Activated naive CD4-positive, alpha-beta T cell treated with anti-CD3 and anti-CD28 coated beads, Interleukin-2, amount 50 U/mL, for 72 hours (primary cell): ENCODE measurements around the gene UPK1B. TPM values are rescaled to one million over a fixed set of nuclear protein-coding genes. Genes with fewer than 3 reads are reported as not detected.

Experiments
- ATAC-seq, 2 donors: fragments of 150-1000 bp; cut with Tn5 transposase; 2 replicates each; pipeline ENCODE4 v1.10.0; 2021; ENCODE audit warnings: mild to moderate bottlenecking in 2 of 2, moderate library complexity in 2 of 2
- DNase-seq, 2 donors: peaks; one replicate each; pipeline ENCODE4 v3.0.0; 2021 to 2022; ENCODE audit warnings: low spot score in 2 of 2
- H3K27ac Mint-ChIP-seq, 2 donors: one replicate each; pipeline ENCODE4 v1.8.0; 2022; ENCODE audit warnings: mild to moderate bottlenecking in 2 of 2, mixed read lengths in 2 of 2
- H3K36me3 Mint-ChIP-seq, 2 donors: one replicate each; pipeline ENCODE4 v1.8.0; 2022; ENCODE audit warnings: mixed read lengths in 2 of 2
- H3K9me3 Mint-ChIP-seq, 2 donors: one replicate each; pipeline ENCODE4 v1.8.0; 2022; ENCODE audit warnings: mixed read lengths in 2 of 2
- total RNA-seq, 2 donors: library from RNA; stranded (reverse); gene quantifications; one replicate each; pipeline ENCODE4 v1.2.3, GENCODE V29; 2022

Gene UPK1B
- total RNA-seq, 2 donors from 2014 or later = 0.51 TPM; not detected in 1

GRCh38 chr3:119205685-119206084 is 32.3 kb downstream of the UPK1B start:
- peaks cover 12 to 27% of the 10 kb centered on the region in 2 donors for H3K36me3 Mint-ChIP-seq
- H3K27ac Mint-ChIP-seq = no peak overlapping the region
- DNase-seq (no peak), ATAC-seq (no peak)
- H3K9me3 Mint-ChIP-seq = no peaks in the 10 kb centered on the region

GRCh38 chr3:119206611-119207511 is 33.5 kb downstream of the UPK1B start:
- ATAC-seq (peak; percentile 57 to 58), DNase-seq (no peak)
- H3K27ac Mint-ChIP-seq = peak overlapping the region; percentile 10 to 73
- peaks cover 12 to 36% of the 10 kb centered on the region in 2 donors for H3K36me3 Mint-ChIP-seq
- H3K9me3 Mint-ChIP-seq = no peaks in the 10 kb centered on the region

- ATAC-seq = no peak
- no peak for DNase-seq
- H3K27ac Mint-ChIP-seq = peak overlapping the region in 1 of 2 donors; percentile 73
- H3K36me3 Mint-ChIP-seq = peaks cover 16 to 42% of the 10 kb centered on the region in 2 donors
- H3K9me3 Mint-ChIP-seq = no peaks in the 10 kb centered on the region
Observed at GRCh38 chr3:119207512-119207875, 34.1 kb downstream of the UPK1B start.

GRCh38 chr3:119211193-119211592 is 37.8 kb downstream of the UPK1B start:
- peak overlapping the region in 1 of 2 donors; percentile 48 for H3K27ac Mint-ChIP-seq
- H3K36me3 Mint-ChIP-seq = peaks cover 30 to 58% of the 10 kb centered on the region in 2 donors
- DNase-seq (no peak), ATAC-seq (no peak)
- H3K9me3 Mint-ChIP-seq = no peaks in the 10 kb centered on the region

- no peak for DNase-seq
- H3K9me3 Mint-ChIP-seq = no peaks in the 10 kb centered on the region
- ATAC-seq = no peak
- H3K36me3 Mint-ChIP-seq = peaks cover 30 to 59% of the 10 kb centered on the region in 2 donors
- H3K27ac Mint-ChIP-seq = no peak overlapping the region
Observed at GRCh38 chr3:119211803-119212202, 38.4 kb downstream of the UPK1B start.

- peak overlapping the region; percentile 90 to 94 for H3K27ac Mint-ChIP-seq
- DNase-seq = peak; percentile 34 to 60
- no peaks in the 10 kb centered on the region for H3K9me3 Mint-ChIP-seq
- peaks cover 24 to 55% of the 10 kb centered on the region in 2 donors for H3K36me3 Mint-ChIP-seq
- ATAC-seq = peak; percentile 93 to 94
Observed at GRCh38 chr3:119219069-119219468, 45.7 kb downstream of the UPK1B start.

- no peak for DNase-seq
- H3K36me3 Mint-ChIP-seq = peaks cover 23 to 54% of the 10 kb centered on the region in 2 donors
Observed at GRCh38 chr3:119220198-119220597, 46.8 kb downstream of the UPK1B start.

GRCh38 chr3:119220970-119221667 is 47.7 kb downstream of the UPK1B start:
- Mint-ChIP-seq H3K36me3 (peaks cover 21 to 48% of the 10 kb centered on the region in 2 donors), H3K27ac (peak overlapping the region; percentile 26 to 81), H3K9me3 (no peaks in the 10 kb centered on the region)
- no peak for DNase-seq
- ATAC-seq = peak in 1 of 2 donors; percentile 2

More at GRCh38 chr3:119220198-119220597, 46.8 kb downstream of the UPK1B start:
- no peaks in the 10 kb centered on the region for H3K9me3 Mint-ChIP-seq
- peak overlapping the region; percentile 69 to 94 for H3K27ac Mint-ChIP-seq
- ATAC-seq = no peak

- Mint-ChIP-seq H3K36me3 (peaks cover 25 to 54% of the 10 kb centered on the region in 2 donors), H3K9me3 (no peaks in the 10 kb centered on the region)
- peak; percentile 17 to 61 for ATAC-seq
Observed at GRCh38 chr3:119221779-119222320, 48.5 kb downstream of the UPK1B start.

GRCh38 chr3:119222391-119222790 is 49.0 kb downstream of the UPK1B start:
- no peak for ATAC-seq
- Mint-ChIP-seq H3K27ac (peak overlapping the region in 1 of 2 donors; percentile 94), H3K36me3 (peaks cover 25 to 53% of the 10 kb centered on the region in 2 donors), H3K9me3 (no peaks in the 10 kb centered on the region)
- no peak for DNase-seq

More at GRCh38 chr3:119221779-119222320, 48.5 kb downstream of the UPK1B start:
- DNase-seq = no peak
- H3K27ac Mint-ChIP-seq = peak overlapping the region; percentile 26 to 94

GRCh38 chr3:119223511-119223910 is 50.1 kb downstream of the UPK1B start:
- ATAC-seq = no peak
- Mint-ChIP-seq H3K9me3 (no peaks in the 10 kb centered on the region), H3K27ac (no peak overlapping the region), H3K36me3 (peaks cover 31 to 60% of the 10 kb centered on the region in 2 donors)
- DNase-seq = no peak

GRCh38 chr3:119225121-119225520 is 51.7 kb downstream of the UPK1B start:
- no peak for ATAC-seq
- peaks cover 32 to 65% of the 10 kb centered on the region in 2 donors for H3K36me3 Mint-ChIP-seq
- H3K9me3 Mint-ChIP-seq = no peaks in the 10 kb centered on the region
- H3K27ac Mint-ChIP-seq = peak overlapping the region in 1 of 2 donors; percentile 69
- DNase-seq = no peak

- DNase-seq (no peak), ATAC-seq (no peak)
- peaks cover 32 to 57% of the 10 kb centered on the region in 2 donors for H3K36me3 Mint-ChIP-seq
- H3K9me3 Mint-ChIP-seq = no peaks in the 10 kb centered on the region
- H3K27ac Mint-ChIP-seq = no peak overlapping the region
Observed at GRCh38 chr3:119227070-119227850, 53.9 kb downstream of the UPK1B start.

- peaks cover 28 to 51% of the 10 kb centered on the region in 2 donors for H3K36me3 Mint-ChIP-seq
- ATAC-seq = peak; percentile 40 to 66
- peak overlapping the region in 1 of 2 donors; percentile 6 for H3K27ac Mint-ChIP-seq
- DNase-seq = no peak
- no peaks in the 10 kb centered on the region for H3K9me3 Mint-ChIP-seq
Observed at GRCh38 chr3:119228373-119229145, 55.2 kb downstream of the UPK1B start.

- H3K27ac Mint-ChIP-seq = no peak overlapping the region
Observed at GRCh38 chr3:119229190-119229589, 55.8 kb downstream of the UPK1B start.

More at GRCh38 chr3:119229190-119229589, 55.8 kb downstream of the UPK1B start:
- ATAC-seq = no peak
- no peak for DNase-seq
- peaks cover 28 to 51% of the 10 kb centered on the region in 2 donors for H3K36me3 Mint-ChIP-seq
- no peaks in the 10 kb centered on the region for H3K9me3 Mint-ChIP-seq
